ENCODE data around the gene PDE6C.
"Not testable (repeated sequence)": the region's sequence is repeated elsewhere in the genome, so short reads cannot be mapped to it uniquely, and the experiment has no call there.

The PDE6C gene

DNA sequence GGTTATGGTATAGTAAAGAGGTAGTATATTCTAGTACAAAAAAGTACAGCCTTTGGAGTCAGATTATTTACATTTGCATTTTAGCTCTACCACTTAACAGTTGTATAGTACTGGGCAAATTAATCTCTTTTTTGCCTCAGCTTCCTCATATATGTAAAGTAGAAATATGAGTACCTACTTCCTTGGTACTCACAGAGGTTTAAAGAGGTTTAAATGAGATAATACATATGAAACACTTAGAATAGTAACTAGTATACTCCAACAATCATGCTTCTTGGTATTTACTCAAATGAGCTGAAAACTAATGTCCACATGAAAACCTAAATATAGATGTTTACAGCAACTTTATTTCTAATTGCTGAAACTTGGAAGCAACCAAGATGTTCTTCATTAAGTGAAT lies 75.4 kb downstream of the PDE6C start:
- DNase-seq (ENCODE audit: insufficient read length) (no peak), FAIRE-seq (no peak)
- TF ChIP-seq TAF1 (IDR thresholded peaks at IDR 0.05; ENCODE audit: borderline replicate concordance, low read depth, low read length) (no peak), POLR2AphosphoS5 (IDR thresholded peaks at IDR 0.05; ENCODE audit: low read depth, low read length) (no peak), POLR2A (IDR thresholded peaks at IDR 0.05; ENCODE audit: low read depth, low read length) (no peak)

GRCh38 chr10:93695740-93696139 lies 83.4 kb downstream of the PDE6C start:
- no peak for FAIRE-seq

GRCh38 chr10:93696582-93696981 lies 84.2 kb downstream of the PDE6C start:
- DNase-seq (ENCODE audit: insufficient read length); FAIRE-seq: not testable (repeated sequence)

More at GRCh38 chr10:93695740-93696139, 83.4 kb downstream of the PDE6C start:
- TF ChIP-seq TAF1 (IDR thresholded peaks at IDR 0.05; ENCODE audit: borderline replicate concordance, low read depth, low read length) = no peak
- no peak for TF ChIP-seq POLR2AphosphoS5 (IDR thresholded peaks at IDR 0.05; ENCODE audit: low read depth, low read length)
- TF ChIP-seq POLR2A (IDR thresholded peaks at IDR 0.05; ENCODE audit: low read depth, low read length) = no peak
- no peak for DNase-seq (ENCODE audit: insufficient read length)

GRCh38 chr10:93697207-93697606 lies 84.9 kb downstream of the PDE6C start:
- FAIRE-seq (no peak), DNase-seq (ENCODE audit: insufficient read length) (no peak)
- TF ChIP-seq TAF1 (IDR thresholded peaks at IDR 0.05; ENCODE audit: borderline replicate concordance, low read depth, low read length) = no peak
- no peak for TF ChIP-seq POLR2A (IDR thresholded peaks at IDR 0.05; ENCODE audit: low read depth, low read length)
- no peak for TF ChIP-seq POLR2AphosphoS5 (IDR thresholded peaks at IDR 0.05; ENCODE audit: low read depth, low read length)

- TF ChIP-seq POLR2A (IDR thresholded peaks at IDR 0.05; ENCODE audit: low read depth, low read length) (no peak), TAF1 (IDR thresholded peaks at IDR 0.05; ENCODE audit: borderline replicate concordance, low read depth, low read length) (no peak), POLR2AphosphoS5 (IDR thresholded peaks at IDR 0.05; ENCODE audit: low read depth, low read length) (no peak)
- FAIRE-seq (no peak), DNase-seq (ENCODE audit: insufficient read length) (no peak)
Measured at GRCh38 chr10:93701866-93702209, 89.5 kb downstream of the PDE6C start.

DNA sequence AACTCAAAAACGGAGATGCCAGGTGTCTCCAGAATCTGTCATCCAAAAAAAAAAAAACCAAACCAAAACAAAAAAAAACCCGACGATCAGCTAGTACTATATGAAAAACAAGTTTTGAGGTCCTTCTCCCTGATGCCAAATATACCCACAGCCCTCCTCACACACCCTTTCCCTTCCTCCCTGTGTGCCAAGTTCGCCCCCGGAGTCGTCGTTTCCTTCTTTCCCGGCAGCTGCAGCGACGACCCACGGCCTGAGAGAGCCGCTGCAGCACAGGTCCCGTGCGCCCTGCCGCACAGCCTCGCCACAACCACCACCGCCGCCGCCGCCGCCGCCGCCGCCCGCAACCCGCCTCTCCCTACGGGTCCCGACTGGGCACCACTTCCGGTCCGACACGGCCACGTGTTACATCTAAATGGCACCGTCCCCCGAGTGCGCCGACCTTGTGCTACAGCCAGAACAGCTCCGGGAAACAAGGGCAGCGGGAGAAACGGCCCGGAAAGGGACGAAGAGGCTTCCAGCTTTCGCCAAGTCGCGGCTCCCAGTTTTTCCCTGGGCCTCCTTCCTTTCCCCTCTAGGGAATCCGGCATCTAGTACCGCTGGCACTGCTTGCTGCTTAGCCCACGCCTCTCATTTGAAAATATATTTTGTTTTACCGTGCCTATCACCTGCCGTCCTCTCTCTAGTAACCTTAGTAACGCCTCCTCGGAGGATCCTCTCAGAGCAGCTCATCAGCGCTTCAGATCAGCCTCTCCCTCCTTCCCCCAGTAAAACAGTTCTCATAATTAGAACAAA lies 90.1 kb downstream of the PDE6C start, which contains the start of gene FRA10AC1:
Gene FRA10AC1 (minus strand): TSS at position 383 of the 792 bp plus-strand sequence. CDS start 2,486 bp downstream, outside the sequence.
- TF ChIP-seq POLR2AphosphoS5 (IDR thresholded peaks at IDR 0.05; ENCODE audit: low read depth, low read length) = peak; percentile 80
- TF ChIP-seq POLR2A (IDR thresholded peaks at IDR 0.05; ENCODE audit: low read depth, low read length) = peak; percentile 82
- TF ChIP-seq TAF1 (IDR thresholded peaks at IDR 0.05; ENCODE audit: borderline replicate concordance, low read depth, low read length) = peak; percentile 88
- FAIRE-seq (peak; percentile 98), DNase-seq (ENCODE audit: insufficient read length) (peak; percentile 43)

DNA sequence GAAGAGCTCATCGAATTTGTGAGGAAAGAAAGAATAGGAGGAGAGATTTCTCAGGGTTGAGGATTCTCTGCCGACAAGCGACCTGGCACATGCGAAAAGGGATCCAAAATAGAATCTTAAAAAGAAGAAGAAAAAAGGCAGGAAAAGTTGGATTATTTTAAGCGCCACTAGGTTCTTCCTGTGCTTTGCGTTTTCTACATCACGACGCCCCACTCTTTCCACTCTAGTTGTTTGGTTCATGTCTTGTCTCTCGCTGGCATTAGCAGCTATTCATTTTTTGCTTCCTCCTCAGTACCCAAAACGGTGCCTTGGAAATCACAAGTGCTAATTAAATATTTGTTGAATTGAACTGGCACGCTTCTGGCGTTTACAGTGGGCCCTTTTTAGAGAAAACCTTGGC lies 90.7 kb downstream of the PDE6C start:
- TF ChIP-seq POLR2AphosphoS5 (IDR thresholded peaks at IDR 0.05; ENCODE audit: low read depth, low read length) = no peak
- no peak for TF ChIP-seq POLR2A (IDR thresholded peaks at IDR 0.05; ENCODE audit: low read depth, low read length)
- no peak for TF ChIP-seq TAF1 (IDR thresholded peaks at IDR 0.05; ENCODE audit: borderline replicate concordance, low read depth, low read length)
- FAIRE-seq = peak; percentile 68
- DNase-seq (ENCODE audit: insufficient read length) = no peak

- FAIRE-seq = no peak
Measured at GRCh38 chr10:93703841-93704240, 91.5 kb downstream of the PDE6C start.

GRCh38 chr10:93704451-93704850 lies 92.1 kb downstream of the PDE6C start:
- no peak for TF ChIP-seq POLR2AphosphoS5 (IDR thresholded peaks at IDR 0.05; ENCODE audit: low read depth, low read length)
- no peak for TF ChIP-seq TAF1 (IDR thresholded peaks at IDR 0.05; ENCODE audit: borderline replicate concordance, low read depth, low read length)
- TF ChIP-seq POLR2A (IDR thresholded peaks at IDR 0.05; ENCODE audit: low read depth, low read length) = no peak
- no peak for FAIRE-seq
- no peak for DNase-seq (ENCODE audit: insufficient read length)

More at GRCh38 chr10:93703841-93704240, 91.5 kb downstream of the PDE6C start:
- DNase-seq (ENCODE audit: insufficient read length) = no peak
- TF ChIP-seq POLR2AphosphoS5 (IDR thresholded peaks at IDR 0.05; ENCODE audit: low read depth, low read length) (no peak), POLR2A (IDR thresholded peaks at IDR 0.05; ENCODE audit: low read depth, low read length) (no peak), TAF1 (IDR thresholded peaks at IDR 0.05; ENCODE audit: borderline replicate concordance, low read depth, low read length) (no peak)

GRCh38 chr10:93707623-93708022 lies 95.3 kb downstream of the PDE6C start:
- TF ChIP-seq TAF1 (IDR thresholded peaks at IDR 0.05; ENCODE audit: borderline replicate concordance, low read depth, low read length) (no peak), POLR2AphosphoS5 (IDR thresholded peaks at IDR 0.05; ENCODE audit: low read depth, low read length) (no peak), POLR2A (IDR thresholded peaks at IDR 0.05; ENCODE audit: low read depth, low read length) (no peak)
- no peak for FAIRE-seq
- no peak for DNase-seq (ENCODE audit: insufficient read length)

GRCh38 chr10:93710333-93710909 lies 98.1 kb downstream of the PDE6C start:
- FAIRE-seq = no peak

DNA sequence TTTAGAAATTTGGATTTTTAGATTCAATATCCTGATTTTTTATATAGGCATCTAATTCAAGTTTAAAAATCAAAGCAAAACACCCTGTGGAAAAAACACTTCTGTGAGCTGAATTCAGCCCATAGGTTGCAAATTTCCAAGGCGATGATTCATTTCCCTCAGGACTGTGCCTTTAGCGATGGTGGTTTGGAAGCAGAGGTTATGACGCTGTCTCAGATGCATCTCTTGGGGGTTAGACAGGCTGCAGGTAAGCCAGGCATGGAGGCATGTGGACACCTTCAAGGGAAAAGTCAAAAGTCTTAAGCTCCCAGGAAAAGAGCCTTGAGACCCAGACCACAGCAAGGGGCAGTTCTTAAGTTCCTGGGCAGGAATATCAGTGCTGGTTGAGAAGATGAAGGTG lies 99.6 kb downstream of the PDE6C start:
- no peak for DNase-seq (ENCODE audit: insufficient read length)
- TF ChIP-seq POLR2A (IDR thresholded peaks at IDR 0.05; ENCODE audit: low read depth, low read length) (no peak), TAF1 (IDR thresholded peaks at IDR 0.05; ENCODE audit: borderline replicate concordance, low read depth, low read length) (no peak), POLR2AphosphoS5 (IDR thresholded peaks at IDR 0.05; ENCODE audit: low read depth, low read length) (no peak)
- no peak for FAIRE-seq

More at GRCh38 chr10:93710333-93710909, 98.1 kb downstream of the PDE6C start:
- TF ChIP-seq POLR2AphosphoS5 (IDR thresholded peaks at IDR 0.05; ENCODE audit: low read depth, low read length) (no peak), TAF1 (IDR thresholded peaks at IDR 0.05; ENCODE audit: borderline replicate concordance, low read depth, low read length) (no peak), POLR2A (IDR thresholded peaks at IDR 0.05; ENCODE audit: low read depth, low read length) (no peak)
- DNase-seq (ENCODE audit: insufficient read length) = no peak

Data from GM12892 (cell line).